HUES64 (cell line): ENCODE measurements around the gene XXYLT1.

Experiments
- H3K27ac ChIP-seq: 2 replicates; pipeline ENCODE4 v1.7.0; 2013; ENCODE audit warnings: low read depth, low read length, inconsistent platforms
- H3K27me3 ChIP-seq: 2 replicates; pipeline ENCODE4 v1.6.1; 2013; ENCODE audit warnings: mild to moderate bottlenecking, low read length; ENCODE audit not compliant: insufficient read depth
- H3K36me3 ChIP-seq: 2 replicates; pipeline ENCODE4 v1.6.1; 2013; ENCODE audit warnings: mild to moderate bottlenecking, low read length; ENCODE audit not compliant: insufficient read depth
- H3K4me1 ChIP-seq: 2 replicates; pipeline ENCODE4 v1.6.1; 2013; ENCODE audit warnings: mild to moderate bottlenecking, low read length, moderate library complexity; ENCODE audit not compliant: insufficient read depth
- H3K4me3 ChIP-seq: 2 replicates; pipeline ENCODE4 v1.5.1; 2013; ENCODE audit warnings: mild to moderate bottlenecking, low read length, moderate library complexity
- H3K9ac ChIP-seq: 2 replicates; pipeline ENCODE4 v1.6.1; 2013; ENCODE audit warnings: mild to moderate bottlenecking, low read depth, low read length
- H3K9me3 ChIP-seq: 2 replicates; pipeline ENCODE4 v1.6.1; 2013; ENCODE audit warnings: low read depth, low read length; ENCODE audit not compliant: insufficient read depth
- WGBS: fragments of 150-250, 120-280 bp; methylation state at CpG from one replicate; pipeline ENCODE4 v1.1.7; 2013; ENCODE audit warnings: missing lambda C conversion rate; 5-methylcytosine and 5-hydroxymethylcytosine counted together

Gene XXYLT1

DNA sequence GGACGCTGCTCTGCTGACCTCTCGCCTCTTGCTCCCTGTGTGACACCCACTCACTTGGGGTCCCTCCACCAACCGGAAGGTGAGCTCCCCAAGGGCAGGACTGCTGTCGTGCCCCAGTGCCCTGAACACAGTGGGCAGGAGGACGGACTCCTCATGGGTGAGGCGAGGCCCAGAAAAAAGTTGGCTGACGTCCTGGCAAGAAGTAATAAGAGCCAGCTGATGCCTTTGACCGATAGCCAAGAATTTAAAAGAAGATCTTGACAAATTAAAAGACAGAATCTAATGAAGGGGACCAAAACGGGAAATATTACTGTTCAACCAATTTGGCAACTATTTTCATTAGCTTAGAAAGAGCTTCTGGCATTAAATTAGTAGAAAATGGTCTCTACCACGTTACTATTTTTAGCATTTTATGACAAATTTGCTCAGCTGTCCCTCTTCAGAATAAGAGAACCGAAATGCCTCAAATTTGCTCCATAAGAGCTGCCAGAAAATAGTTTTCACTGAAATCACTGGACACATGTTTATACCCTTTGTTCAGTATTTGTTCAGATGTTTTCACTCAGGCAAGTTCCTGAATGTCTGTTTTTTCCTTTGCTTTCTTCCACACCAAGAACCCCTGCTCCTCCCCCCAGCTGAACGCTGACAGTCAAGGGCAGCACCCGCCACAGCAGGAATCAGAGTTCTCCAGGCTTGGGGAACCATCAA is 60.5 kb downstream of the XXYLT1 start:
- H3K27ac ChIP-seq, result no peak overlapping the region
- peaks cover 31% of the 10 kb centered on the region for H3K4me1 ChIP-seq
- no peaks in the 10 kb centered on the region for H3K27me3 ChIP-seq
- H3K4me3 ChIP-seq, result no peak overlapping the region
- peaks cover 2% of the 10 kb centered on the region; the same call in 1 of the 2 replicates for H3K36me3 ChIP-seq
- 85% methylated on average over 13 of the region's 13 CpGs for WGBS
- H3K9ac ChIP-seq, result no peak overlapping the region
- no peaks in the 10 kb centered on the region for H3K9me3 ChIP-seq

GRCh38 chr3:195209847-195210265 is 61.1 kb downstream of the XXYLT1 start:
- Histone ChIP-seq H3K4me3 (no peak overlapping the region), H3K9me3 (no peaks in the 10 kb centered on the region), H3K27me3 (no peaks in the 10 kb centered on the region), H3K27ac (no peak overlapping the region), H3K9ac (no peak overlapping the region), H3K36me3 (peaks cover 2% of the 10 kb centered on the region; the same call in 1 of the 2 replicates), H3K4me1 (peaks cover 31% of the 10 kb centered on the region)
- WGBS, result 87% methylated on average over 12 of the region's 12 CpGs

GRCh38 chr3:195209083-195209846 is 61.7 kb downstream of the XXYLT1 start:
- Histone ChIP-seq H3K27me3 (no peaks in the 10 kb centered on the region), H3K9me3 (no peaks in the 10 kb centered on the region), H3K27ac (no peak overlapping the region), H3K36me3 (peaks cover 2% of the 10 kb centered on the region; the same call in 1 of the 2 replicates), H3K4me3 (no peak overlapping the region), H3K4me1 (peaks cover 28% of the 10 kb centered on the region), H3K9ac (no peak overlapping the region)
- WGBS, result 91% methylated on average over 29 of the region's 29 CpGs

DNA sequence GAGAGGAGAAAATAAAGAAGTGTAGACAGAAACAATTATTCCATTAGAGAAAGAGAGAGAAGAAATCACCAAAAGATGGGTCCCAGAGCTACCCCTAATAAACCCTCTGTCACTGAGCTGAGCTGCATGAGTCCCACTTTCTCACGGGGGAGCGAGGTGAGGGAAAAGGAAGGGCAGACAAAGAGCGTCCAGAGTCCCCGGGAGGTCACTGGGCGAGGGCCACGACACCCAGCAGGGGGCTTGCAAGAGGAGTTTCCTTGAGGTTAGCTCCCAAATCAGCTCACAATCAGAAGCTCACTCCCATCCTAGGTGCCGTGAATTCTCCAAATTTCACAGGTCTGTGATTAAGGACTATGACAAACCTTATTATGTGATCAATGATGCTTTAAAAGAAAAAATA is 62.3 kb downstream of the XXYLT1 start:
- no peaks in the 10 kb centered on the region for H3K27me3 ChIP-seq
- no peak overlapping the region for H3K27ac ChIP-seq
- 85% methylated on average over 7 of the region's 7 CpGs for whole genome bisulfite sequencing
- no peak overlapping the region for H3K9ac ChIP-seq
- no peaks in the 10 kb centered on the region for H3K9me3 ChIP-seq
- peaks cover 2% of the 10 kb centered on the region; the same call in 1 of the 2 replicates for H3K36me3 ChIP-seq
- peaks cover 22% of the 10 kb centered on the region for H3K4me1 ChIP-seq
- H3K4me3 ChIP-seq, result no peak overlapping the region

GRCh38 chr3:195208183-195208582 is 62.8 kb downstream of the XXYLT1 start:
- Histone ChIP-seq H3K4me1 (peaks cover 20% of the 10 kb centered on the region), H3K27ac (no peak overlapping the region), H3K9me3 (no peaks in the 10 kb centered on the region), H3K36me3 (peaks cover 2% of the 10 kb centered on the region; the same call in 1 of the 2 replicates), H3K9ac (no peak overlapping the region), H3K4me3 (no peak overlapping the region), H3K27me3 (no peaks in the 10 kb centered on the region)
- 90% methylated on average over 9 of the region's 9 CpGs for WGBS

- peaks cover 20% of the 10 kb centered on the region for H3K4me1 ChIP-seq
Observed at GRCh38 chr3:195207731-195208130, 63.2 kb downstream of the XXYLT1 start.

DNA sequence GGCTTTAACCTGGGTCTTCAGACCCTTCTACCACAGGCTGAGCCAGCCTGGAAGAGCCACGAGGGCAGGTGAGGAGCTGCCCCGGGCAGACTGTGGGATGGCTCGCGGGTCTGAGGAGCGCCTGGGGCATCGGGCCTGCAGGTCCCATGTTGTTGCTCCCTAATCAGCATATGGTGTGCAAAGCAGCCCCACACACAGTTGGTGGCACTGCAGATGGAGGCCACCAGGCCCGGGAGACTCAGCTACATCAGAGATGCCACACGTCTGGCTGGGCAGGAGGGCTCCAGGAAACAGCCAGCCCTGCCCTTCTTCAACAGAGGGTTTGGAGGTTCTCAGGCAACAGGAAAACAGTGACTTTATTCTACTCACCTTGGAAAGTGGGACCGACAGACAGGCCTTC is 63.9 kb downstream of the XXYLT1 start:
- Histone ChIP-seq H3K27ac (no peak overlapping the region), H3K9ac (no peak overlapping the region), H3K27me3 (no peaks in the 10 kb centered on the region), H3K4me1 (peaks cover 20% of the 10 kb centered on the region), H3K4me3 (no peak overlapping the region), H3K9me3 (no peaks in the 10 kb centered on the region), H3K36me3 (peaks cover 2% of the 10 kb centered on the region; the same call in 1 of the 2 replicates)
- WGBS, result 95% methylated on average over 9 of the region's 9 CpGs

More at GRCh38 chr3:195207731-195208130, 63.2 kb downstream of the XXYLT1 start:
- no peaks in the 10 kb centered on the region for H3K27me3 ChIP-seq
- H3K27ac ChIP-seq, result no peak overlapping the region
- H3K4me3 ChIP-seq, result no peak overlapping the region
- no peaks in the 10 kb centered on the region for H3K9me3 ChIP-seq
- H3K36me3 ChIP-seq, result peaks cover 2% of the 10 kb centered on the region; the same call in 1 of the 2 replicates
- H3K9ac ChIP-seq, result no peak overlapping the region
- WGBS, result 91% methylated on average over 3 of the region's 3 CpGs

GRCh38 chr3:195204360-195205163 is 66.4 kb downstream of the XXYLT1 start:
- H3K27me3 ChIP-seq, result no peaks in the 10 kb centered on the region
- no peak overlapping the region for H3K27ac ChIP-seq
- H3K36me3 ChIP-seq, result peaks cover 2% of the 10 kb centered on the region; the same call in 1 of the 2 replicates
- 87% methylated on average over 13 of the region's 13 CpGs for WGBS
- H3K9me3 ChIP-seq, result no peaks in the 10 kb centered on the region
- no peak overlapping the region for H3K9ac ChIP-seq
- no peak overlapping the region for H3K4me3 ChIP-seq
- peaks cover 7% of the 10 kb centered on the region for H3K4me1 ChIP-seq

- WGBS, result 84% methylated on average over 6 of the region's 6 CpGs
- Histone ChIP-seq H3K27ac (no peak overlapping the region), H3K4me1 (peaks cover 1% of the 10 kb centered on the region; the same call in 1 of the 2 replicates), H3K4me3 (no peak overlapping the region), H3K36me3 (peaks cover 2% of the 10 kb centered on the region; the same call in 1 of the 2 replicates), H3K27me3 (no peaks in the 10 kb centered on the region), H3K9ac (no peak overlapping the region), H3K9me3 (no peaks in the 10 kb centered on the region)
Observed at GRCh38 chr3:195203606-195204005, 67.4 kb downstream of the XXYLT1 start.

- peaks cover 6% of the 10 kb centered on the region; the same call in 1 of the 2 replicates for H3K4me1 ChIP-seq
- no peaks in the 10 kb centered on the region for H3K36me3 ChIP-seq
- no peak overlapping the region for H3K4me3 ChIP-seq
- no peaks in the 10 kb centered on the region for H3K9me3 ChIP-seq
- H3K27me3 ChIP-seq, result no peaks in the 10 kb centered on the region
- no peak overlapping the region for H3K27ac ChIP-seq
- no peak overlapping the region for H3K9ac ChIP-seq
- 95% methylated on average over 3 of the region's 3 CpGs for WGBS
Observed at GRCh38 chr3:195201295-195201694, 69.7 kb downstream of the XXYLT1 start.
